Measurements from ENCODE around the gene CARMIL1.

Gene CARMIL1

GRCh38 chr6:25586927-25587326 lies 307.8 kb downstream of the CARMIL1 start:
- DNase-seq = no peak

GRCh38 chr6:25590986-25591385 lies 311.8 kb downstream of the CARMIL1 start:
- no peak for DNase-seq

- DNase-seq = no peak
These were observed 318.0 kb downstream of the CARMIL1 start for GRCh38 chr6:25596928-25597818.

- DNase-seq = no peak
These were observed 320.4 kb downstream of the CARMIL1 start for GRCh38 chr6:25599516-25600085.

- DNase-seq = no peak
These were observed 322.9 kb downstream of the CARMIL1 start for GRCh38 chr6:25601800-25602673.

DNA sequence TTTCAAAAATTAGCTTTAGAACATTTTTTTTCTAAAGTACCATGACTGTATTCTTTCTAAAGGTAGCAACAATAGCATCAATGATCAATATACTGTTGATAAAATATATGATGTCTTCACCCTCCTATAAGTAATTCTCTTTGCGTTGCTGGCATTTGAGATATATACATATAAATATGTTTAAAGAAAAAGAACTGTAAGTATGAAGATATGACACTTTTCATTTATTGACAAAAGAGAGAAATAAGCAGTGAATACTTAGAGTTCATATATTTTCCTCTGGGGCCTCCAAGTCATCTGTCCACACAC lies 323.5 kb downstream of the CARMIL1 start:
- DNase-seq = no peak

GRCh38 chr6:25603251-25603650 lies 324.1 kb downstream of the CARMIL1 start:
- no peak for DNase-seq

GRCh38 chr6:25606151-25606550 lies 327.0 kb downstream of the CARMIL1 start:
- no peak for DNase-seq

GRCh38 chr6:25608558-25609174 lies 329.5 kb downstream of the CARMIL1 start:
- DNase-seq = no peak

GRCh38 chr6:25612666-25613065 lies 333.5 kb downstream of the CARMIL1 start:
- DNase-seq = no peak

DNA sequence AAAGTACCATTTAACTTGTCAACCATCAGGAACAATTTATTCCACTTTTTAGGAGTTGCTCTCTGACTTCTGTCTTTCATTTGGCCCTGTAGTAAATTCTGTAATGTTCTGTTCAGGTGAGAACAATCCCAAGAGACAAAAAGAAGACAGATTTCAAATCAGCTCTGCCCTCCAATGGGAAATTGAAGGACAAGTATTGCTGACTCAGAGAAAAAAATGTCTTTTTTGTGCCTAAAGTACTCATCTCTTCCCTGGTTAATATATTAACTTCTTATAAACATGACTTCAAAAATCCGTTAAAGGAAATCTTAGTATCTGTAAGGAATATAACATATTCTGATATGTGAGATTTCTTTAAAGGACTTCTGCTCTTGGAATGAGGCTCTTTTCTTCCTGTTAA lies 334.2 kb downstream of the CARMIL1 start:
- DNase-seq = no peak

- DNase-seq = no peak
These were observed 334.9 kb downstream of the CARMIL1 start for GRCh38 chr6:25614052-25614451.

GRCh38 chr6:25615471-25615870 lies 336.3 kb downstream of the CARMIL1 start:
- DNase-seq = no peak

GRCh38 chr6:25617997-25618396 lies 338.8 kb downstream of the CARMIL1 start:
- DNase-seq = no peak

- DNase-seq = no peak
These were observed 340.0 kb downstream of the CARMIL1 start for GRCh38 chr6:25619217-25619616.

DNA sequence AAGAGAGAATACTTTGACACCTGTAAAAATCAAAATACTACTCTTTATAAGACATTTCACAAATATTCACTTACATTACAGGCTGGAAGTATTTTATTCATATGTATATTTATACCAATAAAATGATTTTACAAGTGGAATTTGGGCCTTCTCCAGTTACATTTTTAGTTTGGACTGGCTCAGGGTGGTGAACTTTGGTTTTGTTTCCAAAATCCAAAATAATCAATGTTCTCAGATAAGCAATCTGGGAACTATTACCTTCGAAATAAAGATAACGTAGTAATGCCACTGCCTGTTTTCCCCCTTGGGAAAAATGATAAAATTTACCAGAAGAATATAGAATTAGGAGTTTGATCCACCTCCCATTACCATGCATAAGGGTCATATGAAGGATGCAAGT lies 341.2 kb downstream of the CARMIL1 start:
- no peak for DNase-seq

GRCh38 chr6:25623065-25623464 lies 343.9 kb downstream of the CARMIL1 start:
- DNase-seq = no peak

GRCh38 chr6:25623879-25624278 lies 344.7 kb downstream of the CARMIL1 start:
- DNase-seq = no peak

DNA sequence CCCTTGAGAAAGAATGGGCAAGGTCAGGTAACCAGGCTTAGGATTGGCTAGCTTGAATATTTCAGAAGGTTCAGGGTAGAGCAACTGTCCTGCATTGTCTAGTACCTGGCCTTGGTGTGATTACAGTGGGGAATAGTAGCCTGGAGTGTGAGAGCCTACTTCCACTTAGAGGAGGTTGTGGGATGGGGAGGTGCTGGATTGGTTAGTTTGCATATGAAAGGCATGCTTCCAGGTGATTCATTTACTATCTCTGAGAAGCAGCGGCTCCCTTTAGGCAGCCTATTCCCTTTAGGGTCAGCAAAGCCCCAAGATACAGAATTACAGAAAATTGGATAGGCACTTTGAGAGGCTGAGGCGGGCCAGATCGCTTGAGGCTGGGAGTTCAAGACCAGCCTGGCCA lies 347.8 kb downstream of the CARMIL1 start:
- DNase-seq = no peak

DNA sequence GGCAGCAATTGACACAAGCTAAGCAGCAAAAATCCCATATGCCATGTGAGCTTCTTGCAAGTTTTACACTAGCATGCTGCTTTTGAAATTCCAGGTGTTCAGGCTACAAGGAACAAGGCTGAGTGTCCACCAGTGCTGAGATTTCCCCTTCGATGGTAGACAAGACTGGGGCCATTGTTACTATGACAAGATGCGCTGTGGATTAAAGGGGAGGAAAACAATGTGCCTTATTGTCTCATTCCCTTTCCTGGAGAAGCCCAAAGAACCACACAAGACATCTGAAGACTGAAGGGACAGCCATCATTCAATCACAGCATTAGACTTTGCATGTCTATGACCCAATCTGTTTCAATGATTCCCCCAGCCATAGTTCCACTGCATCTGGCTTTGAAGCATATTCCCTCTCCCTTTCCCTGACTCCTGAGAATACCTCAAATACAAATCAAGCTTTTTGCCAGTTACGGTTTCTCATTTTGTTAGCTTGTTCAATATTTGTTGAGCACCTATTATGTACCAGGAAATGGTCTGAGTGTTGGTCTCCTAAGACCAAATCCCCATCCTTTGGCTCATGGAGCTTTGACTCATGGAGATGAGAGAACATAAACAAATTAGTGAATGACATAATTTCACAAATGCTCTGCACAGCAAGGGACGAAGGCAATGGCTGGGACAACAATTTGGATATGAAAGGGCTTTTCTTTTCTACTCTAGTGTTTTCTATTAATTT lies 349.5 kb downstream of the CARMIL1 start:
- no peak for DNase-seq

- no peak for DNase-seq
These were observed 350.0 kb downstream of the CARMIL1 start for GRCh38 chr6:25629198-25629576.

GRCh38 chr6:25630508-25631278 lies 351.5 kb downstream of the CARMIL1 start:
- no peak for DNase-seq
